Epithelial cell of proximal tubule (primary cell): Measurements from ENCODE around the gene EGFR. TPM values are rescaled to one million over a fixed set of nuclear protein-coding genes. Genes with fewer than 3 reads are reported as not detected.

Experiments
- DNase-seq: peaks from one replicate; pipeline ENCODE4 v3.0.0-alpha.2; 2011; ENCODE audit warnings: low read depth
- H3K4me3 ChIP-seq: 2 replicates; pipeline ENCODE4 v1.5.1; 2011; ENCODE audit warnings: low read depth, mild to moderate bottlenecking, low read length
- CTCF ChIP-seq: conservative IDR thresholded peaks from 2 replicates; pipeline ENCODE4 v1.5.1; 2012; ENCODE audit warnings: low read depth, mild to moderate bottlenecking, low read length
- total RNA-seq: library from RNA; depleted of rRNA; stranded (reverse); fragments of >200 nt; gene quantifications from 2 replicates; pipeline ENCODE4 v1.2.3, GENCODE V29; 2015

The EGFR gene
- total RNA-seq, 1 donor from 2014 or later: 48.1 TPM

- DNase-seq: no peak
- no peak for TF ChIP-seq CTCF
- no peak overlapping the region for H3K4me3 ChIP-seq
These were observed 241.4 kb downstream of the EGFR start for GRCh38 chr7:55260171-55260570.

- no peak overlapping the region for H3K4me3 ChIP-seq
- TF ChIP-seq CTCF: no peak
- no peak for DNase-seq
These were observed 242.0 kb downstream of the EGFR start for GRCh38 chr7:55260676-55261385.
